D721Med (cell line): ENCODE results near the gene TRPC4AP.

ENCODE experiments used
- DNase-seq: peaks from one replicate; pipeline ENCODE4 v3.0.0; 2011; ENCODE audit warnings: low spot score; ENCODE audit not compliant: insufficient read length
- FAIRE-seq: peaks from 2 replicates; lab custom pipeline; 2011; peaks lifted over from hg19 to GRCh38; lab: Jason Lieb, UNC
- TF ChIP-seq, protein P1 (sequence below): IDR thresholded peaks from 2 replicates; pipeline ENCODE4 v1.5.1; 2012; ENCODE audit warnings: mild to moderate bottlenecking, control low read depth; ENCODE audit not compliant: insufficient read depth; ENCODE audit errors: missing control alignments

Gene TRPC4AP

DNA sequence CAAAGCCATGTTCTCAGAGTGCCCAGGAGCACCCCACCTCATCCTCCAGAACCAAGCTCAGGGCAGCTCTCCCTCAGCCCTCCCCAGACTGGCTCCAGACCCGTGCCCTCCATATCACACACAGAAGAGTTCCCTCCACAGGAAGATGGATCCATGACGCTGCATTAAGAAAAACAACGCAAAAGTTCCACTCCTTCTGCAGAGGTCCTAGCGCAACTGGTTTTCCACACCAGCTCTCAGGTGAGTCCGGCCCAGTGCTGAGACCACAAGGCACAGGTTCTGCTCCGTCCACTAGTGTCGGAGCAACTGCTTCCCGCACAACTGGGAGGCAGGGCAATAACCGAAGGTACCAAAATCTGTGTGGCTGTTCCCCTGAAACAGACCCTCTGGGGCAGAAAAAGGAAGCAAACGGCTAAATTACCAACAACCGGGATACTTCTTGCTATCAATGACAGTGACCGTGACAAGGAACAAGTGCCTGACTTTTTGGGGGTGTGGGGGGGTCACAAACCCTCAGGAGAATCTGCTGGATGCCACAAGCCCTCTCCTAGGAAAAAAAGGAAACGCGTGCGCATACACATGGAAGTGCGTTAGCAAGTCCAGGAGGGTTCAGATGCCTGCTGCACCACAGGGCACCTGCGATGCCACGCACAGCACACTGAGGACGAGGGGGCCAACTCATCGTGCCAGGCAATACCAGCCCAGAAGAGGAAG is 87.7 kb downstream of the TRPC4AP start:
- TF ChIP-seq, protein P1, sequence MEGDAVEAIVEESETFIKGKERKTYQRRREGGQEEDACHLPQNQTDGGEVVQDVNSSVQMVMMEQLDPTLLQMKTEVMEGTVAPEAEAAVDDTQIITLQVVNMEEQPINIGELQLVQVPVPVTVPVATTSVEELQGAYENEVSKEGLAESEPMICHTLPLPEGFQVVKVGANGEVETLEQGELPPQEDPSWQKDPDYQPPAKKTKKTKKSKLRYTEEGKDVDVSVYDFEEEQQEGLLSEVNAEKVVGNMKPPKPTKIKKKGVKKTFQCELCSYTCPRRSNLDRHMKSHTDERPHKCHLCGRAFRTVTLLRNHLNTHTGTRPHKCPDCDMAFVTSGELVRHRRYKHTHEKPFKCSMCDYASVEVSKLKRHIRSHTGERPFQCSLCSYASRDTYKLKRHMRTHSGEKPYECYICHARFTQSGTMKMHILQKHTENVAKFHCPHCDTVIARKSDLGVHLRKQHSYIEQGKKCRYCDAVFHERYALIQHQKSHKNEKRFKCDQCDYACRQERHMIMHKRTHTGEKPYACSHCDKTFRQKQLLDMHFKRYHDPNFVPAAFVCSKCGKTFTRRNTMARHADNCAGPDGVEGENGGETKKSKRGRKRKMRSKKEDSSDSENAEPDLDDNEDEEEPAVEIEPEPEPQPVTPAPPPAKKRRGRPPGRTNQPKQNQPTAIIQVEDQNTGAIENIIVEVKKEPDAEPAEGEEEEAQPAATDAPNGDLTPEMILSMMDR, result no peak
- FAIRE-seq (no peak), DNase-seq (no peak)

DNA sequence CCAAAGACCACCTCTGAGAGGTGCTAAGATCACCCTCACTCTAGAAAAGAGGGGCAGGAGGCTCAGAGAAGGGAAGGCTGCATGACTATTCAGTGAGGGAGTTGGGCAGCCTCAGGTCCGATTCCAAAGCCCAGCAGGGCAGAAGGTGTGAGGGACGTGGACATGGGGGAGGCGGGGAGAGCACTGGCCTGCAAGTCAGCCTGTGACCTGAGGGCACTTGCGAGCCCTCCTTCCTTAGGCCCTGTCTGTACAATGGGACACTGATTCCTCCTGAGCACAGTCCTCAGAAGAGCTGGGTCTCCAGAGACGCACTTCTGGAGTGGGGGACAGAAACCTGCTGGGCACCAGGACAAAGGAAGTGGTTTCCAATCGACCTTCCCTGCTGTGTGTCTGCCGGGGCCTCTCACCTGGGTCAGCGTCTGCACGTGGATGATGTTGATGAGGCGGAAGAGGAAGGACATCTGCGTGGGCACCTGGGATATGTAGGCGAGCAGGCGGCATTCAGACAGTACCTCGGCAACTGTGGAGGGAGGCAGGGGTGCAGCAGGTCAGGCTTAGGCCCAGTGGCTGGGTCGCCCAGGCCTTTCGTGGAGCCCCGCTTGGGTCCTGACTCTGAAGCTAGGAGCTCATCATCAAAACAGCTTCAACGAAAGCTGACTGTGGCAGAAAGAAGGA is 88.4 kb downstream of the TRPC4AP start:
- DNase-seq (no peak), FAIRE-seq (no peak)
- TF ChIP-seq, protein P1, result no peak

DNA sequence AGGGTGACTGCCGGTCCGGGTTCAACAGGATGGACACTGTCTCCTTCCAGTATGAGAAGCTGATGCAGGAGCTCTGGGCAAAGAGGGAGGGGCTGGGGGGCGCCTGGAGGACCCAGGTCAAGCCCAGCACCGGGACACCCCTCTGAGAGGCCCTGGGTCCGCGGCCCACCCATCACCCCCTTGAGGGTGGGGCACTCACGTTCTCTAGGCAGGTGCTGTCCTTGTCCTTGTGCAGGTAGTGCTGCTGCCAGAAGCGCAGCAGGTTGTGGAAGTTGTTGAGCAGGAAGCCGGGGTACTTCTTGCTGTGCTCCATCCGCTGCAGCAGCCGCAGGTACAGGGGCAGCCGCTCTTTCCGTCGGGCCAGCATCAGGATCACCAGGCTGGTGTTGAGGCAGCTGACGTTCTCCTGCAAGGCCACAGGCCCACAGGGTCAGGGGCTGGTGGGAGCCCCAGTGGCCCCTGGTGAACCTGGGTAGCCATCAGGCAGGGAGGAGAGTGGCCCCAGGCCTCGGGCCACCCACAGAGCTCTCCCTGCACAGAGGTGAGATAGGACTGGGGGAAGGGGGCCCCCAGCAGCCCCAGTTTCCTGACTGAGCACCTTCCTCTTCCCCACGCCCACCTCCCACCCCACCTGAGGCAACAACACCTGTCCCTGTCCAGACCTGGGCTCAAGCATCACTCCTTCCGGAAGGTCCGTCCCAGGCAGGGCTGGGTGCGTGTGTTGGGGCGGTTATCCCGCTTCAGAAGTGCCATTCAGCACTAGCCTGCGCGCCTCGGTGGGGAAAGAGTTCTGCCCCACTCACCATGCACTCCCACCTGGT is 89.2 kb downstream of the TRPC4AP start:
- TF ChIP-seq, protein P1, result no peak
- no peak for DNase-seq
- FAIRE-seq, result no peak

DNA sequence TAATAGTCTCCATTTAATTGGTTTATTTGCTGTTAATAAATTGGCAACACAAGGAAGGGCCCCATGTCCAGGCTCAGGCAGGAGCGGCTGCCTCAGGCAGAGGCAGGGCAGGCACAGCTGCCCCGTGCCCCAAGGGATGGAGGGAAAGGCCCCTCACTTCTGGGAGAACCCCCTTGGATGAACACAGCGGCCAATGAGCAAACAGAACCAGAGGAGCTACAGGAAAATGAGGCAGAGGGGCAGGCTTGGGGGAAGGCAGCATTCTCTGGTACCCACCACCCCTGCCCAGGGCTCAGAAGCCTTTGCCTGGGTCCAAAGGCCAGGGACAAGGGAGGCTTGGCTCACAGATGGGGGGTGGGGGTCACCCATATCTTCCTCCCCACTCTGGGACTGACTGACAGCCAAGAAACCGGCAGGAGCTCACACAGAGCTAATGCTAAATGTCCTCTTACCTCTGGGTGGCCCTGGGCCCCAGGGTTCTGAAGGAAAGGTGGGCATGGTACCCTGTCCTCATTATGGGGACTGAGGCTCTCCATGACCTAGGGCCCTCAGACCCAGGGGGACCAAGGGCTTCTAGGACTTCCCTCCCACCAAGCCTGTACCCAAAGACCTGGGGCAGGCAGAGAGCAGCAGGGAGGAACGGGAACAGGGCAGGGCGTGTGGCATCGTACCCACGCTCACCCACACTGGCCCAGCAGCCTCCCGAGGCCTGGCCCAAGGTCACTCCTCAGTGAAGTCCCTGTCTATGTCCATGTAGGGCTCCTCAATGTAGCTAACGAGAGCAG is 90.0 kb downstream of the TRPC4AP start:
- FAIRE-seq, result no peak
- TF ChIP-seq, protein P1, result no peak
- DNase-seq, result no peak

DNA sequence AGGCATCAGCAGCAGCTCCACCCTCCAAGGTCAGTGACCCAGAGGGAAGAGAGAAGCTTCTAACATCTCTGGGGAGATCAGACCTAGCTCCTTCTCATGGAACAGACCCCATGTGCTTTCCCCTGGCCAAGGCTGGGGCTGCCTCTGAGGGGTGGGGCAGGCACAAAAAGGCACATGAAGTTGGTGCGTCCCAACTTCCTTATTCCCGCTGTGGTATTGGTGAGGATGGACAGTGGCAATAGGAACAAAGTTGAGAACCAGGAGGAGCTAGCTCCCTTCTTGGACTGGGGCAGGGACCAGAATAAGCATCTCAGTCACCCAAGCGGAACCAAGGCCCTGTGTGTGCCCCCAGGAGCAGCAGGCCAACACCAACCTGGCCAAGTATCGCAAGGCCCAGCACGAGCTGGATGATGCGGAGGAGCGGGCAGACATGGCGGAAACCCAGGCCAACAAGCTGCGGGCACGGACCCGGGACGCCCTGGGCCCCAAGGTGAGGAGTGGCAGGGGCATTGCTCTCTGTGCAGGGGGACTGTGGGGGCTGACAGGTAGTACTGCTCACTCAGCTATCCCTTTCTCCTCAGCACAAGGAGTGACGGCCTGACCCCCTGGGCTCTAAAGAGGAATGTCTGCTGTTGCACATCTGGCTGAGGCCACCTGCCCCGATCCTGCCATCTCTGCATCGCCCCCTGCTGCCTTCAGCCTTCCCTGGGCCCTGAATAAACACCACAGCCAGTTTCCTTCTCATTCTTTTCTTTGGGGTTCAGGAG is 90.8 kb downstream of the TRPC4AP start:
- FAIRE-seq, result no peak

More for the DNA sequence above, 90.8 kb downstream of the TRPC4AP start:
- TF ChIP-seq, protein P1, result peak; percentile 12
- no peak for DNase-seq
